Calu3 (cell line): ENCODE measurements around the gene FZD2. TPM values are rescaled to one million over a fixed set of nuclear protein-coding genes. Genes with fewer than 3 reads are reported as not detected.
A peak's percentile ranks its signal among the peaks of the same experiment; 100 is the strongest.

Experiments used
- BruUV-seq: library from RNA; stranded (reverse); fragments of 400-500 nt; replicated peaks from 2 replicates; lab custom pipeline; 2021; lab: Mats Ljungman, UMichigan
- CTCF ChIA-PET: fragments of 300-600 bp; sonication (Branson Sonifier 250); formaldehyde crosslinking; loops from one replicate; lab custom pipeline; 2022; ENCODE audit warnings: antibody characterized with exemption; lab: Charles Lee
- DNase-seq: peaks from one replicate; pipeline ENCODE4 v3.0.0; 2022
- H3K27ac Mint-ChIP-seq: one replicate; pipeline ENCODE4 v1.8.0; 2022; ENCODE audit warnings: mixed read lengths; ENCODE audit not compliant: unreplicated experiment
- H3K27me3 Mint-ChIP-seq: one replicate; pipeline ENCODE4 v1.8.0; 2022; ENCODE audit warnings: mixed read lengths; ENCODE audit not compliant: unreplicated experiment
- H3K36me3 Mint-ChIP-seq: one replicate; pipeline ENCODE4 v1.8.0; 2022; ENCODE audit warnings: mild to moderate bottlenecking, moderate library complexity, mixed read lengths; ENCODE audit not compliant: insufficient read depth, unreplicated experiment
- H3K4me1 Mint-ChIP-seq: one replicate; pipeline ENCODE4 v1.8.0; 2022; ENCODE audit warnings: mild to moderate bottlenecking, low read depth, mixed read lengths; ENCODE audit not compliant: unreplicated experiment
- H3K4me3 Mint-ChIP-seq: one replicate; pipeline ENCODE4 v1.8.0; 2022; ENCODE audit warnings: mild to moderate bottlenecking, low read depth, moderate library complexity, mixed read lengths; ENCODE audit not compliant: unreplicated experiment
- H3K9me3 Mint-ChIP-seq: one replicate; pipeline ENCODE4 v1.8.0; 2022; ENCODE audit warnings: low read depth, mixed read lengths; ENCODE audit not compliant: unreplicated experiment
- intact Hi-C: fragments of 100-400 bp; cut with micrococcal nuclease; formaldehyde crosslinking; loops from one replicate; pipeline ENCODE4 v1.10.0; 2022; ENCODE audit not compliant: unreplicated experiment
- total RNA-seq: library from RNA; stranded (reverse); gene quantifications from 2 replicates; pipeline ENCODE4 v1.2.3, GENCODE V29; 2022
- TF ChIP-seq, protein P1 (sequence below): fragments of 200-600 bp; IDR thresholded peaks from one replicate; pipeline ENCODE4 v1.8.0; 2022; ENCODE audit warnings: antibody characterized with exemption; ENCODE audit not compliant: unreplicated experiment

FZD2 gene
- total RNA-seq, 1 experiment from 2014 or later, result 35.8 TPM

DNA sequence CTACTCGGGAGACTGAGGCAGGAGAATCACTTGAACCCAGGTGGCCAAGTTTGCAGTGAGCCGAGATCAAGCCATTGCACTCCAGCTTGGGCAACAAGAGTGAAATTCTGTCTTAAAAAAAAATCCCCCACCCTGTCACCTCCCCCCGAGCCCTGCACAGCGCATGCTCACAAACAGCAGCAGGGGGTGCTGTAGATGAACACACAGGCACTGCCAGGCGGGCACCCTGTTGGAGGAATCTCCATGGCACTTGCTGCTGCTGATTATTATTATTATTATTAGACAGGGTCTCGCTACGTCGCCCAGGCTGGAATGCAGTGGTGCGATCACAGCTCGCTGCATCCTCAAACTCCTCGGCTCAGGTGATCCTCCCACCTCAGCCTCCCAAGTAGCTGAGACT is 24.6 kb downstream of the FZD2 start:
- DNase-seq, result peak; percentile 43
- Mint-ChIP-seq H3K27me3 (peaks cover 29% of the 10 kb centered on the region), H3K36me3 (peaks cover under 1% of the 10 kb centered on the region), H3K9me3 (no peaks in the 10 kb centered on the region), H3K4me3 (no peak overlapping the region), H3K4me1 (peaks cover 13% of the 10 kb centered on the region), H3K27ac (no peak overlapping the region)
- intact Hi-C loops, result no loop called here
- BruUV-seq, result no TSS peak
- TF ChIP-seq, protein P1, sequence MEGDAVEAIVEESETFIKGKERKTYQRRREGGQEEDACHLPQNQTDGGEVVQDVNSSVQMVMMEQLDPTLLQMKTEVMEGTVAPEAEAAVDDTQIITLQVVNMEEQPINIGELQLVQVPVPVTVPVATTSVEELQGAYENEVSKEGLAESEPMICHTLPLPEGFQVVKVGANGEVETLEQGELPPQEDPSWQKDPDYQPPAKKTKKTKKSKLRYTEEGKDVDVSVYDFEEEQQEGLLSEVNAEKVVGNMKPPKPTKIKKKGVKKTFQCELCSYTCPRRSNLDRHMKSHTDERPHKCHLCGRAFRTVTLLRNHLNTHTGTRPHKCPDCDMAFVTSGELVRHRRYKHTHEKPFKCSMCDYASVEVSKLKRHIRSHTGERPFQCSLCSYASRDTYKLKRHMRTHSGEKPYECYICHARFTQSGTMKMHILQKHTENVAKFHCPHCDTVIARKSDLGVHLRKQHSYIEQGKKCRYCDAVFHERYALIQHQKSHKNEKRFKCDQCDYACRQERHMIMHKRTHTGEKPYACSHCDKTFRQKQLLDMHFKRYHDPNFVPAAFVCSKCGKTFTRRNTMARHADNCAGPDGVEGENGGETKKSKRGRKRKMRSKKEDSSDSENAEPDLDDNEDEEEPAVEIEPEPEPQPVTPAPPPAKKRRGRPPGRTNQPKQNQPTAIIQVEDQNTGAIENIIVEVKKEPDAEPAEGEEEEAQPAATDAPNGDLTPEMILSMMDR, result peak; percentile 37
- CTCF ChIA-PET, result no interaction called here

GRCh38 chr17:44584443-44584842 is 27.2 kb downstream of the FZD2 start:
- Mint-ChIP-seq H3K36me3 (peaks cover 5% of the 10 kb centered on the region), H3K27ac (no peak overlapping the region), H3K9me3 (no peaks in the 10 kb centered on the region), H3K27me3 (peaks cover 16% of the 10 kb centered on the region), H3K4me1 (peaks cover 22% of the 10 kb centered on the region), H3K4me3 (no peak overlapping the region)
- no peak for DNase-seq
- CTCF ChIA-PET, result no interaction called here
- TF ChIP-seq, protein P1, result no peak
- no TSS peak for BruUV-seq
- intact Hi-C loops, result no loop called here

DNA sequence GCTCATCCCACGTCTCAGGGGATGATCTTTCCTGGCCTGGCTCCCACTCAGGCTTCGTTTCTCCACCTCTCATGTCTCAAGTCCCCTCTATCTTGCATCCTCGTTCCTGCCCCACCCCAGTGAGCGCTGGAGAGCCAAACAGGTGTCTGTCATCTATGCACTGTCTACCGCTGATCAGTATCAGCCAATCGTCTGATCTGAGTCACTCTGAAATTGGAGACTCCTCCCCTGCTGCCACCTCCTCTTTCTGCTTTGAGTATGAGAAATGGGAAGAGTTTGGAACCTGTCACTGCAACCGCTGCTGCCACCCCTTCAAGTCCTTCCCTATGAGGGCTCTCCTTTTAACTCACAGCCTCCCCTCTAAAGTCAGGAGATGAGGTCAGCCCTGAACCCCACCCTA is 28.0 kb downstream of the FZD2 start:
- peaks cover 5% of the 10 kb centered on the region for H3K36me3 Mint-ChIP-seq
- H3K4me1 Mint-ChIP-seq, result peaks cover 17% of the 10 kb centered on the region
- intact Hi-C loops, result no loop called here
- no peak overlapping the region for H3K4me3 Mint-ChIP-seq
- CTCF ChIA-PET, result no interaction called here
- TF ChIP-seq, protein P1, result no peak
- DNase-seq, result no peak
- H3K27ac Mint-ChIP-seq, result no peak overlapping the region
- H3K27me3 Mint-ChIP-seq, result peaks cover 8% of the 10 kb centered on the region
- no peaks in the 10 kb centered on the region for H3K9me3 Mint-ChIP-seq
- no TSS peak for BruUV-seq

DNA sequence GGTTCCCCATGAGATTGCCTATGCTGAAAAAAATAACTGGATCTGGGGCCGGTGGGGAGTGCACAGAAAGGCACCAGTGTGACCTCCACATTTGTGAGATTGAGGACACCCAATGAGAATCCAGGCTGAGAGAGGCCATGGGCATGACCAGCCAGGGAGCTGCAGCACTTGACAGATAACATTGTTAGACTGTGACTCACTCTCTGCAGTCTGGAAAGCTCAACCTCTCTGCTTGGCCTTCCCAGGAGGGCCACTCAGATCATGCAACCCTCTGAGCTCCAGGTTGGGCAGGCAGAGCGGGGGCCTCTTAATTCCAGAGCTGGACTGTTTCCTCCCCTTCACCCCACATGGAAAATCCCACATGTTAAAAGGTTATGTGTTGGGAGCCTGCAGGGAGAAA is 30.1 kb downstream of the FZD2 start:
- Mint-ChIP-seq H3K27ac (peak overlapping the region; percentile 74), H3K4me3 (peak overlapping the region; percentile 13), H3K36me3 (peaks cover 5% of the 10 kb centered on the region), H3K9me3 (no peaks in the 10 kb centered on the region), H3K27me3 (peaks cover 4% of the 10 kb centered on the region), H3K4me1 (peaks cover 17% of the 10 kb centered on the region)
- intact Hi-C loops, result no loop called here
- peak; percentile 90 for DNase-seq
- TF ChIP-seq, protein P1, result no peak
- no TSS peak for BruUV-seq
- CTCF ChIA-PET, result interaction anchor here (0.6 to 1.8 kb wide), 10 partner anchors 12 to 267 kb away, joined by 3 to 9 read pairs (median 4); partner anchors contain the start of genes FZD2 and GPATCH8
